Bladder microvascular endothelial cell (primary cell): Measurements from ENCODE around the gene CHCT1. TPM values are rescaled to one million over a fixed set of nuclear protein-coding genes. Genes with fewer than 3 reads are reported as not detected.

Experiments
- total RNA-seq: library from RNA; depleted of rRNA; stranded (reverse); fragments of >200 nt; gene quantifications from 2 replicates; pipeline ENCODE4 v1.2.3, GENCODE V29; 2014

CHCT1 gene
- total RNA-seq: not detected in 2 replicates

DNA sequence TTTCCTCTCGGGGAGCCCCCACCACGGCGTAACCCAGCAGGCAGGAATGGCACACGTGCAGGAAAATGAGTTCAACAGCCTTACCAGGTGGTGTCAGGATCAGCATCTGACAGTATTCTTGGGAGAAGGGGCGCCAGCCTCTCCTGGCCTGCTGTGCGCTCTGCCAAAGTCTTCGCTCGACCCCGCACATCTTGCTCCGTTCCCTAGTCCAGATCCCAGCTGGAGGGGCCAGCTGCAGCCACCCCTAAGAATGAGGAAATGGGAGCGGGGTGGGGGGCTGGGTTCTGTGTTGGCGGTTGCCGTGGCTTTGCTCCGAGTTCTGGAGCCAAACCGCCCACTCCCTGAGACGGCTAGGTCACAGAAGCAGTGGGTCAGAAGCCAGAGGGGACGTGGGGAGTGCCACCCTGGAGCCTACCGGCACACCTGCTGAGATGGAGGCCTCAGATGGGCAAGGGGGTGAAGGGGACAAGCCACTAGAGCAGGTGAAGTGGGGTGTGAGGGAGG, at the start of gene CHCT1:
Gene CHCT1 (plus strand): TSS at position 328 of the 504 bp plus-strand sequence. CDS start 104 bp downstream, at position 432.

DNA sequence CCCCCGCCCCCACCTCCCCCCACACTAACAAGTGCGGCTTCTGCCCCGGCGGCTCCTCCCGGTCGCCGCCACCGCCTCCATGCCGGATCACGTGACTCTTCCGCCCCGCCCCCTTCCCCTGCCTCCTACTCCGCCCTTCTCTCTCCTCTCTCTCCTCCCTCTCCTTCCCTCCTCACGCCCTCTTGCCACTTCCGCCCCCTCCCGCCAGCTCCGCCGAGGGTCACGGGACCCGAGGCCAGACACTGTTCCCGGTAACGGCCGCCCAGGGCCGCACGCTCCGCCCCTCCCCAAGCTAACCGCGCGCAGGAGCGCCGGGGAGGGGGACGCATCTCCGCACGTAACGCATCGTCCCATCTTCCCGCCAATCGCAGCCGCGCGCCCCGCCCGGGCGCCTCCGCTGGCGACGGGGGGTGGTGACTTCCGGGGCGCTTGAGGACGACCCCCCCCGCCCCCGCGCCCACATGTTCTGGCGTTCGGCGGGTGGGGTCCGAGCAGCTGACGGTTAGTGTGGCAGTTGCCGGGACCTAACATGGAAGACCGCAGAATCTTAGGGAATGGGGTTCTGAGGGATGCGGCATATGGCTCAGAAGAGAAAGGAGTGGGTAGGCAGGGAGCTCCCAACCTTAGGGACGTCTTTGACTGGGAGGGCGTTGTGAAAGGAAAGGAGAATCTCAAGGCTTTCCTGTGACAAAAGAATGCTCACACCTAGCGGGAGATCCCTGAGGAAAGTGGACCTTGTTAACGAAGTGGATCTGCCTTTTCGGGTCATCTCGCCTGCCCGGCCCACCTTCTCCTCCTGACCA, 30.0 kb upstream of the CHCT1 start, which contains the start of gene USP32:
Gene USP32 (minus strand): TSS at position 92 of the 803 bp plus-strand sequence. CDS start 194 bp downstream, outside the sequence.

Other genes with a start within 250 kb of the CHCT1 start
- 27.0 and 72.5 TPM in 2 replicates for gene USP32, start 30.4 kb upstream of the CHCT1 start, total RNA-seq
- gene APPBP2, start 103.8 kb downstream of the CHCT1 start, total RNA-seq: 25.1 and 37.8 TPM in 2 replicates
- gene PPM1D, start 177.7 kb downstream of the CHCT1 start, total RNA-seq: 24.6 and 28.8 TPM in 2 replicates